Measurements from ENCODE around the gene ZBTB24. TPM values are rescaled to one million over a fixed set of nuclear protein-coding genes. Genes with fewer than 3 reads are reported as not detected.

The ZBTB24 gene
- 2.6 TPM for total RNA-seq
- long read RNA-seq, partial matches to known transcripts = 1 of 5 reads
- long read RNA-seq, other reads (novel, unspliced or antisense) = 4 of 5 reads

DNA sequence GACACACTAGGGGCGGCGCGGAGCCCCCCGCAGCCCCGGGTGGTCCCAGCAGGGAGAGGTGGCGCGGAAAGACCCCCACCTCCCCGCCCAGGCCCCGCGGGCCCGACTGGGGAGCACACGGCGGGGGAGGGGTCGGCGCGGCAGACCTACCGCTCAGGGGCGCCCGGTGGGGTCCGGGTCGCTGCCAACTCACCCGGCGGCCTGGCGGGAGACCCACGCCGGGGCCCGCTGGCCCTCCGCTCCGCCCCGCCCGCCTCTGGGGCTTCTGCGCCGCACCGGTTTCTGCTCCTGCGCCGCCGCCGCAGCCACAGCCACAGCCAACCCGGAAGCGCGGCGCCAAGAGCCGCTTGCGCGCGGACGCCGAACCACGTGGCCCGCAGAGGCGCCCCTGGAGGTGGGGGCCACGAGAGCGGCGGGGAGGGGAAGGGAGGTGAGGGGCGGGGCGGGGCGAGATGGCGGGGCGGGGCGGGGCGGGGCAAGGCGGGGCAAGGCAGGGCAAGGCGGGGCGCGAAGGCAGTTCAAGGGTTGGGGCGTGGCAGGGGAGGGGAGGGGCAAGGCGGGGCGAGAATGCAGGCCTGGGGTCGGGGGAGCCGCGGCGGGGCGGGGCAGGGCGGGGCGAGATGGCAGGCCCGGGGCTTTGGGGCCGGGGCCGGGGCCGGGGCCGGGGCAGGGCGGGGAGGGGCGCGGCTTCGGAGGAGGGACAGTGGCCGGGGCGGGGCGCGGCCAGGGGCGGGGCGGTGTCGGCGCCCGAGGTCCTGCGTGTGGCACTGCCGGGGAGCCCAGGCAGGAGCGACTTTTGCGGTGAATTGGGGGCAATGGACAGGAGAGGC, at the start of gene ZBTB24:
ZBTB24 (minus strand) TSS at position 315 of the 830 bp plus-strand sequence. CDS start 1,193 bp downstream, outside the sequence.
- Histone ChIP-seq H3K27ac (replicated peaks) (peak within 1 kb of the TSS; percentile 87), H3K4me1 (peaks cover 55% of the 10 kb centered on the region), H3K36me3 (peaks cover 16% of the 10 kb centered on the region), H3K27me3 (ENCODE audit: low read depth) (no peaks in the 10 kb centered on the region), H3K4me3 (peak within 1 kb of the TSS; percentile 100), H3K9me3 (replicated peaks) (no peaks in the 10 kb centered on the region)
- intact Hi-C loops (cut with micrococcal nuclease) = no loop called here
- peak; percentile 90 for DNase-seq
- TF ChIP-seq, protein P1, sequence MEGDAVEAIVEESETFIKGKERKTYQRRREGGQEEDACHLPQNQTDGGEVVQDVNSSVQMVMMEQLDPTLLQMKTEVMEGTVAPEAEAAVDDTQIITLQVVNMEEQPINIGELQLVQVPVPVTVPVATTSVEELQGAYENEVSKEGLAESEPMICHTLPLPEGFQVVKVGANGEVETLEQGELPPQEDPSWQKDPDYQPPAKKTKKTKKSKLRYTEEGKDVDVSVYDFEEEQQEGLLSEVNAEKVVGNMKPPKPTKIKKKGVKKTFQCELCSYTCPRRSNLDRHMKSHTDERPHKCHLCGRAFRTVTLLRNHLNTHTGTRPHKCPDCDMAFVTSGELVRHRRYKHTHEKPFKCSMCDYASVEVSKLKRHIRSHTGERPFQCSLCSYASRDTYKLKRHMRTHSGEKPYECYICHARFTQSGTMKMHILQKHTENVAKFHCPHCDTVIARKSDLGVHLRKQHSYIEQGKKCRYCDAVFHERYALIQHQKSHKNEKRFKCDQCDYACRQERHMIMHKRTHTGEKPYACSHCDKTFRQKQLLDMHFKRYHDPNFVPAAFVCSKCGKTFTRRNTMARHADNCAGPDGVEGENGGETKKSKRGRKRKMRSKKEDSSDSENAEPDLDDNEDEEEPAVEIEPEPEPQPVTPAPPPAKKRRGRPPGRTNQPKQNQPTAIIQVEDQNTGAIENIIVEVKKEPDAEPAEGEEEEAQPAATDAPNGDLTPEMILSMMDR (IDR thresholded peaks at IDR 0.05; ENCODE audit: borderline replicate concordance) = no peak

DNA sequence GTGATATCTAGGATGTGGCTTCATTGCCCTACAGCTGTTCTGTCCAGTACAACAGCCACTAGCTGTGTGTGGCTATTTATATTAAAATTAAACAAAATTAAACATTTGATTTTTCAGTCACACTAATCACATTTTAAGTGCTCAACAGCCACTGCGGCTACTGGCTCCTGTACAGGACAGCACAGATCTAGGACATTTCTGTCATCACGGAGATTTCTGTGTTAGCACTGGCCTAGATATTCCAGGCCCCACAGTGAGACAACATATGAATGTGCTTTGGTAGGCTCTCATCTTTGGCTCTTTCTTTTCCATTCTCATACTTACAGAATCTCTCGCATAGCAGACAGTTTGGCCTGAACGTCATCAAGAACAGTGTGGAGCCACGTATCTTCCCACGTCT, 48.4 kb upstream of the ZBTB24 start:
- Histone ChIP-seq H3K9me3 (replicated peaks) (no peaks in the 10 kb centered on the region), H3K27me3 (ENCODE audit: low read depth) (no peaks in the 10 kb centered on the region), H3K27ac (replicated peaks) (no peak overlapping the region), H3K36me3 (no peaks in the 10 kb centered on the region), H3K4me3 (no peak overlapping the region), H3K4me1 (peaks cover 5% of the 10 kb centered on the region)
- intact Hi-C loops (cut with micrococcal nuclease) = no loop called here
- DNase-seq = no peak
- TF ChIP-seq, protein P1 (IDR thresholded peaks at IDR 0.05; ENCODE audit: borderline replicate concordance) = no peak

DNA sequence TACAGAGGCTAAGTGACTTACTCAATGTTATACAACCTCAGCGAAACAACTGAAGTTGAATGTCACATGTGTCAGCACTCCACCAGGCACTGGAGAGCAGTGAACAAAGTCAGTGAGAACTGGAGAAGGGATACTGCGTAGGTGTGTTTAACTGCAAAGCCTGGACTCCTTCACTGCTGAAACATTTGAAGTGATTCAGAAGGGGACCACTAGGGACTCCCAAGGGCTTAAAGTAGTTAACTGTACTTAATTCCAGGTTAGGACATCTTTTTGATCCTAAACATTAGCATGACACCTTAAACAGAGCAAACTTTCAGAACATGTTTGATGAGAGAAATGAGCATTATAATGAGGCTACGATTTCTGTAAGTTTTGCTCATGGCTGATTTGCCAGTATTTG, 45.0 kb upstream of the ZBTB24 start:
- Histone ChIP-seq H3K4me3 (no peak overlapping the region), H3K4me1 (peaks cover 5% of the 10 kb centered on the region), H3K36me3 (no peaks in the 10 kb centered on the region), H3K27ac (replicated peaks) (no peak overlapping the region), H3K9me3 (replicated peaks) (peaks cover 15% of the 10 kb centered on the region), H3K27me3 (ENCODE audit: low read depth) (no peaks in the 10 kb centered on the region)
- intact Hi-C loops (cut with micrococcal nuclease) = loop anchor here (10.0 kb wide), 1 partner anchor 527 kb away; no protein-coding TSS in a partner anchor
- no peak for DNase-seq
- TF ChIP-seq, protein P1 (IDR thresholded peaks at IDR 0.05; ENCODE audit: borderline replicate concordance) = no peak

DNA sequence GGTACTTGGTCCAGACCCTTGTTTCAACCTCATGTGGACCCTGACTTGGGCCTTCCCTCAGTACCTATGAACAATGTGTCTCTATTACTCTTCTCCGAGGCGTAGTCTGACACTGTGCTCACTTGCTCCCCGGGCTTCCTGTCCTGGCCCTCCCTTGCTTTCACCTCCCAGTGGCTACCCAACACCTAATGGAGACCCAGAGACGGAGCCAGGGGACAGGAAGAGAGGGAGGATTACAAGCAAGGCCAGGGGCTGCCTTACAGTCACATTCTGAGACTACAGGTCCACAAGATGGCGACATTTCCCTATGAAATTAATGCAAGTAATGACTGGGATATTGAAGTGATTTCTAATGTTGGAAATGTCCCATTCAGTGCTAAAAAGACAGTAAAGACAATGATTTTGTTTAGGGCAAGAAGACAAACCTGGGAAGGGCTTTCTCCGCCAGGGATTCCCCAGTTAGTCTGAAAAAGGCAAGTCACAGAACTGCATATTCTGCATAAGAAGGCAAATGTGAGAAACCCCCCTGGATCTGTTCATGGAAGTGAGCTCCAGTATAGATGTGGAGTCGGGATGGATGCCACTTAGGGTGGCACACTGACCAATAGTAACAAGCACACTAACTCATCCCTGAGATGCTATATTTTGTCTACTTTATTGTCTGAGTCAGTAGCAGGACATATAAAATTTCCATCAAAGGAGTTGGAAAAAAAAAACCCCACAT, 44.0 kb upstream of the ZBTB24 start:
- Histone ChIP-seq H3K27ac (replicated peaks) (no peak overlapping the region), H3K36me3 (no peaks in the 10 kb centered on the region), H3K9me3 (replicated peaks) (peaks cover 15% of the 10 kb centered on the region), H3K4me1 (peaks cover 5% of the 10 kb centered on the region), H3K27me3 (ENCODE audit: low read depth) (no peaks in the 10 kb centered on the region), H3K4me3 (no peak overlapping the region)
- TF ChIP-seq, protein P1 (IDR thresholded peaks at IDR 0.05; ENCODE audit: borderline replicate concordance) = peak; percentile 65
- intact Hi-C loops (cut with micrococcal nuclease) = loop anchor here (10.0 kb wide), 1 partner anchor 528 kb away; no protein-coding TSS in a partner anchor
- no peak for DNase-seq

DNA sequence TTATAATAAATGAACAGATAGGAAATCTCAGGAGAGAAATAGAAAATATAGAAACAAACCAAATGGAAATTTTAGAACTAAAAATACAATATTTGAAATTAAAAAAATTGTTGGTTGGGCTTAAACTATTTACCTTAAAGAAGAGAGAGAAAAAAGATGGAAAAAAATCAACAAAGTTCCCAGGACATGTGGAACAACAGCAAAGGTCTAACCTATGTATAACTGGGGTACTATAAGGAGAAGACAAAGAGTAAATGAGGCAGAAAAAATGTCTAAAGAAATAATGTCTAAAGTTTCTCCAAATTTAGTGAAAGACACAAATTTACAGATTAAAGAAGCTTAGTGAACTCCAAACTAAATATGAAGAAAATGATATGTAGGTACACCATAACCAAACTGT, 41.1 kb upstream of the ZBTB24 start:
- TF ChIP-seq, protein P1 (IDR thresholded peaks at IDR 0.05; ENCODE audit: borderline replicate concordance) = no peak
- no peak overlapping the region for H3K27ac ChIP-seq (replicated peaks)
- H3K36me3 ChIP-seq = no peaks in the 10 kb centered on the region
- H3K4me3 ChIP-seq = no peak overlapping the region
- peaks cover 15% of the 10 kb centered on the region for H3K9me3 ChIP-seq (replicated peaks)
- no peaks in the 10 kb centered on the region for H3K4me1 ChIP-seq
- DNase-seq = no peak
- intact Hi-C loops (cut with micrococcal nuclease) = loop anchor here (10.0 kb wide), 1 partner anchor 531 kb away; no protein-coding TSS in a partner anchor
- no peaks in the 10 kb centered on the region for H3K27me3 ChIP-seq (ENCODE audit: low read depth)

All from left ventricle myocardium inferior (tissue), 1 donor.